Immature natural killer cell (primary cell): Measurements from ENCODE around the gene TEX14. TPM values are rescaled to one million over a fixed set of nuclear protein-coding genes. Genes with fewer than 3 reads are reported as not detected.
"Not testable (repeated sequence)": the region's sequence is repeated elsewhere in the genome, so short reads cannot be mapped to it uniquely, and the experiment has no call there.

Source experiments
- DNase-seq, 3 donors: peaks; one replicate each; pipeline ENCODE4 v3.0.0; 2022; ENCODE audit warnings: mixed read lengths in 1 of 3
- H3K27ac Mint-ChIP-seq, 6 donors: one replicate each; pipeline ENCODE4 v1.8.0; 2020; ENCODE audit warnings: mixed read lengths in 6 of 6, mild to moderate bottlenecking in 5 of 6, inconsistent platforms in 4 of 6, moderate library complexity in 3 of 6
- H3K27me3 Mint-ChIP-seq, 3 donors: one replicate each; pipeline ENCODE4 v1.8.0; 2020 to 2021; ENCODE audit warnings: low read depth in 3 of 3, mild to moderate bottlenecking in 3 of 3, mixed read lengths in 3 of 3, moderate library complexity in 3 of 3, inconsistent platforms in 1 of 3
- H3K36me3 Mint-ChIP-seq, 3 donors: one replicate each; pipeline ENCODE4 v1.8.0; 2020; ENCODE audit warnings: mixed read lengths in 3 of 3, inconsistent platforms in 2 of 3, mild to moderate bottlenecking in 2 of 3
- H3K4me1 Mint-ChIP-seq, 2 donors: one replicate each; pipeline ENCODE4 v1.8.0; 2020; ENCODE audit warnings: inconsistent platforms in 2 of 2, mild to moderate bottlenecking in 2 of 2, mixed read lengths in 2 of 2, moderate library complexity in 1 of 2
- H3K4me3 Mint-ChIP-seq, 5 donors: one replicate each; pipeline ENCODE4 v1.8.0; 2020; ENCODE audit warnings: mild to moderate bottlenecking in 5 of 5, mixed read lengths in 5 of 5, inconsistent platforms in 3 of 5, moderate library complexity in 3 of 5
- H3K9me3 Mint-ChIP-seq, 6 donors: one replicate each; pipeline ENCODE4 v1.8.0; 2020; ENCODE audit warnings: mild to moderate bottlenecking in 6 of 6, mixed read lengths in 6 of 6, inconsistent platforms in 4 of 6, moderate library complexity in 3 of 6
- polyA plus RNA-seq, 3 donors: library from polyadenylated mRNA; unstranded; fragments of 300-500 nt; fragmentation: Illumina TruSeq; gene quantifications; one replicate each; pipeline ENCODE4 v1.2.3, GENCODE V29; 2021

The TEX14 gene
- polyA plus RNA-seq, 3 donors from 2014 or later: not detected

GRCh38 chr17:58680038-58680369, 11.8 kb downstream of the TEX14 start:
- no peak overlapping the region for H3K4me3 Mint-ChIP-seq
- no peaks in the 10 kb centered on the region for H3K4me1 Mint-ChIP-seq
- no peaks in the 10 kb centered on the region for H3K9me3 Mint-ChIP-seq
- H3K27me3 Mint-ChIP-seq: peaks cover 0 to 11% (median 0%) of the 10 kb centered on the region in 3 donors
- H3K27ac Mint-ChIP-seq: no peak overlapping the region
- no peak for DNase-seq
- H3K36me3 Mint-ChIP-seq: no peaks in the 10 kb centered on the region

- H3K4me3 Mint-ChIP-seq: no peak overlapping the region
- no peaks in the 10 kb centered on the region for H3K9me3 Mint-ChIP-seq
- H3K4me1 Mint-ChIP-seq: no peaks in the 10 kb centered on the region
- no peak overlapping the region for H3K27ac Mint-ChIP-seq
- peaks cover 0 to 11% (median 0%) of the 10 kb centered on the region in 3 donors for H3K27me3 Mint-ChIP-seq
- H3K36me3 Mint-ChIP-seq: no peaks in the 10 kb centered on the region
- DNase-seq: peak in 1 of 3 donors; percentile 16
Measured at GRCh38 chr17:58679263-58680037, 12.4 kb downstream of the TEX14 start.

- not testable (repeated sequence) for H3K9me3 Mint-ChIP-seq, H3K27ac Mint-ChIP-seq, H3K4me3 Mint-ChIP-seq, DNase-seq, H3K36me3 Mint-ChIP-seq, H3K4me1 Mint-ChIP-seq
- peaks cover 0 to 11% (median 0%) of the 10 kb centered on the region in 3 donors for H3K27me3 Mint-ChIP-seq
Measured at GRCh38 chr17:58678287-58678686, 13.6 kb downstream of the TEX14 start.

GRCh38 chr17:58677194-58677880, 14.5 kb downstream of the TEX14 start:
- H3K4me3 Mint-ChIP-seq: no peak overlapping the region
- peaks cover 0 to 11% (median 0%) of the 10 kb centered on the region in 3 donors for H3K27me3 Mint-ChIP-seq
- no peak overlapping the region for H3K27ac Mint-ChIP-seq
- DNase-seq: no peak
- no peaks in the 10 kb centered on the region for H3K9me3 Mint-ChIP-seq
- H3K4me1 Mint-ChIP-seq: no peaks in the 10 kb centered on the region
- no peaks in the 10 kb centered on the region for H3K36me3 Mint-ChIP-seq

GRCh38 chr17:58671969-58672368, 19.9 kb downstream of the TEX14 start:
- DNase-seq: no peak
- Mint-ChIP-seq H3K9me3 (no peaks in the 10 kb centered on the region), H3K36me3 (no peaks in the 10 kb centered on the region), H3K4me3 (no peak overlapping the region), H3K4me1 (peaks cover under 1 to 1% of the 10 kb centered on the region in 2 donors), H3K27ac (no peak overlapping the region), H3K27me3 (peaks cover 0 to 11% (median 6%) of the 10 kb centered on the region in 3 donors)

- peaks cover 3 to 9% (median 5%) of the 10 kb centered on the region in 3 donors for H3K27me3 Mint-ChIP-seq
- H3K9me3 Mint-ChIP-seq: no peaks in the 10 kb centered on the region
- H3K4me1 Mint-ChIP-seq: peaks cover 4 to 7% of the 10 kb centered on the region in 2 donors
- DNase-seq: no peak
- no peak overlapping the region for H3K4me3 Mint-ChIP-seq
- no peak overlapping the region for H3K27ac Mint-ChIP-seq
- H3K36me3 Mint-ChIP-seq: no peaks in the 10 kb centered on the region
Measured at GRCh38 chr17:58669853-58670252, 22.0 kb downstream of the TEX14 start.

GRCh38 chr17:58668598-58668935, 23.3 kb downstream of the TEX14 start:
- Mint-ChIP-seq H3K9me3 (no peaks in the 10 kb centered on the region), H3K4me1 (peaks cover 4 to 7% of the 10 kb centered on the region in 2 donors), H3K4me3 (no peak overlapping the region), H3K27me3 (peaks cover 3 to 9% (median 5%) of the 10 kb centered on the region in 3 donors), H3K27ac (no peak overlapping the region), H3K36me3 (no peaks in the 10 kb centered on the region)
- no peak for DNase-seq

- peaks cover 4 to 7% of the 10 kb centered on the region in 2 donors for H3K4me1 Mint-ChIP-seq
- peaks cover 3 to 9% (median 5%) of the 10 kb centered on the region in 3 donors for H3K27me3 Mint-ChIP-seq
- no peak overlapping the region for H3K4me3 Mint-ChIP-seq
- H3K9me3 Mint-ChIP-seq: no peaks in the 10 kb centered on the region
- no peaks in the 10 kb centered on the region for H3K36me3 Mint-ChIP-seq
- no peak for DNase-seq
- H3K27ac Mint-ChIP-seq: no peak overlapping the region
Measured at GRCh38 chr17:58667934-58668597, 23.8 kb downstream of the TEX14 start.

- H3K36me3 Mint-ChIP-seq: no peaks in the 10 kb centered on the region
- H3K27ac Mint-ChIP-seq: peak overlapping the region in 1 of 6 donors; percentile 72
- H3K4me1 Mint-ChIP-seq: peaks cover 4 to 7% of the 10 kb centered on the region in 2 donors
- DNase-seq: peak; percentile 14 to 30 (median 18)
- peak overlapping the region in 4 of 5 donors; percentile 6 to 78 (median 44) for H3K4me3 Mint-ChIP-seq
- peaks cover 5 to 9% (median 7%) of the 10 kb centered on the region in 3 donors for H3K27me3 Mint-ChIP-seq
- H3K9me3 Mint-ChIP-seq: no peaks in the 10 kb centered on the region
Measured at GRCh38 chr17:58666858-58667267, 25.0 kb downstream of the TEX14 start.

GRCh38 chr17:58665946-58666857, 25.6 kb downstream of the TEX14 start:
- peak overlapping the region in 2 of 6 donors; percentile 65 to 72 for H3K27ac Mint-ChIP-seq
- peaks cover 4 to 7% of the 10 kb centered on the region in 2 donors for H3K4me1 Mint-ChIP-seq
- H3K4me3 Mint-ChIP-seq: peak overlapping the region in 3 of 5 donors; percentile 26 to 78 (median 63)
- DNase-seq: no peak
- H3K9me3 Mint-ChIP-seq: no peaks in the 10 kb centered on the region
- H3K27me3 Mint-ChIP-seq: peaks cover 5 to 9% (median 7%) of the 10 kb centered on the region in 3 donors
- H3K36me3 Mint-ChIP-seq: no peaks in the 10 kb centered on the region

- Mint-ChIP-seq H3K27ac (no peak overlapping the region), H3K9me3 (no peaks in the 10 kb centered on the region), H3K27me3 (peaks cover 7 to 8% (median 7%) of the 10 kb centered on the region in 3 donors), H3K36me3 (no peaks in the 10 kb centered on the region), H3K4me1 (peaks cover 5 to 16% of the 10 kb centered on the region in 2 donors), H3K4me3 (no peak overlapping the region)
- no peak for DNase-seq
Measured at GRCh38 chr17:58664302-58664701, 27.5 kb downstream of the TEX14 start.

GRCh38 chr17:58661499-58661898, 30.3 kb downstream of the TEX14 start:
- H3K27ac Mint-ChIP-seq: no peak overlapping the region

GRCh38 chr17:58660621-58661020, 31.2 kb downstream of the TEX14 start:
- Mint-ChIP-seq H3K27me3 (peaks cover 7 to 14% (median 8%) of the 10 kb centered on the region in 3 donors), H3K27ac (peak overlapping the region in 2 of 6 donors; percentile 19 to 41), H3K36me3 (no peaks in the 10 kb centered on the region), H3K9me3 (no peaks in the 10 kb centered on the region), H3K4me3 (peak overlapping the region; percentile 37 to 79 (median 67)), H3K4me1 (peaks cover 19 to 24% of the 10 kb centered on the region in 2 donors)
- no peak for DNase-seq

More at GRCh38 chr17:58661499-58661898, 30.3 kb downstream of the TEX14 start:
- Mint-ChIP-seq H3K9me3 (no peaks in the 10 kb centered on the region), H3K4me1 (peaks cover 19 to 25% of the 10 kb centered on the region in 2 donors), H3K27me3 (peaks cover 7 to 17% (median 8%) of the 10 kb centered on the region in 3 donors), H3K4me3 (peak overlapping the region in 2 of 5 donors; percentile 12), H3K36me3 (no peaks in the 10 kb centered on the region)
- DNase-seq: no peak
